GM11168 (cell line): ENCODE results near the gene NCF2.

ENCODE experiments used
- in situ Hi-C: fragments of 300-500 bp; cut with MboI; formaldehyde crosslinking; loops from one replicate; pipeline ENCODE4 v1.12.0; 2022; ENCODE audit warnings: low sequenced_read_pairs; ENCODE audit not compliant: unreplicated experiment

Gene NCF2

DNA sequence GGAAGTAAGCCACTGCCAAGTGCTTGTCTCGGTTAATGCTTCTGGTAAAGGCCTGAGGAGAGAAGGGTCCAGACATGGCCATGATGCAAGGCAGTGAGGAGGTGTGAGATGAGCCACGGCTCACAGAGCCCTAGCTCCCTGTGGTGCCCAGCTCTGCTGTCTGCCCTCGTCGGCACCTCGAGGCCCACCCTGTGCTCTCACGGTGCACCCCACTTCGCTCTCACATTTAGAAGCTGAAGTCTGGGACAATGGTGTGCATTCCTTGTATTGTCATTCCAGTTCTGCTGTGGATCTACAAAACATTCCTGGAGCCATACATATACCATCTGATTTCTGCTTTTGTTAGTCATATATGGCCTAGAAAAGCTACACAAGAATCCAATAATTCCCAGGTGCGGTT lies 3.3 kb downstream of the NCF2 start:
- in situ Hi-C loops, result no loop called here

- in situ Hi-C loops, result no loop called here
Observed at GRCh38 chr1:183586455-183586854, 3.8 kb downstream of the NCF2 start.

DNA sequence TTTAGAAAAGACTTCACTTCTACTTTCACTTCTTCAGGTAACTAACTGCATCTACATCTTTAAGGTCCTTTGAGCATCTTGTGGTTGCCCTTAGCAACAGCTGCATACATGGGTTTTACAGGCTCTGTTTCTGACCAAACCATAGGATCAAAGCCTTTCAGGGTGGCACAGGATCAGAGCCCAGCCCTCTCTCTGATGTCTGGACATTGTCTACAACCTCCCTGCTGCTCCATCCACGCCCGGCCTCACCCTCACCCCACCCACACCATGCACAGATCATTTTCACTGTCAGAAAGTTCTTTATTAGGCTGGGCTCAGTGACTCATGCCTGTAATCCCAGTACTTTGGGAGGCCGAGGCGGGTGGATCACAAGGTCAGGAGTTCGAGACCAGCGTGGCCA lies 5.2 kb downstream of the NCF2 start:
- in situ Hi-C loops, result no loop called here

- in situ Hi-C loops, result no loop called here
Observed at GRCh38 chr1:183584147-183584546, 6.1 kb downstream of the NCF2 start.

DNA sequence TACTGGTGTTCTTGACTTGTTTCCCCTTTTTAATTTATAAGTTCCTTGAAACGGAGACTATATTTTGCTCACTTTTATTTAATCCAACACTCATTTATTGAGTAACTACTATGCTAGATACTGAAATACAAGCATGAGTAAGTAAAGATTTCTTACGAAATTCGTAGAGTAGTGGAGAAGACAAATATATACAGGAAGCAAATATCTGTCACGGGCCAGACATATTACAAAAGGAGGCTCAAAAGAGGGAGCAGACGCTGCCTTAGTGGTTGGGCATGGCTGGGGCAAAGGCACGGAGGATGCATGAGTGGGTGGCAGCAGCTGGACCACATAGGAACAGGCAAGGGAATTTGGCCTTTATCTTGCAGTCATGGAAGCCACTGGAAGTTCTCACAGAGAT lies 6.8 kb downstream of the NCF2 start:
- in situ Hi-C loops, result no loop called here

DNA sequence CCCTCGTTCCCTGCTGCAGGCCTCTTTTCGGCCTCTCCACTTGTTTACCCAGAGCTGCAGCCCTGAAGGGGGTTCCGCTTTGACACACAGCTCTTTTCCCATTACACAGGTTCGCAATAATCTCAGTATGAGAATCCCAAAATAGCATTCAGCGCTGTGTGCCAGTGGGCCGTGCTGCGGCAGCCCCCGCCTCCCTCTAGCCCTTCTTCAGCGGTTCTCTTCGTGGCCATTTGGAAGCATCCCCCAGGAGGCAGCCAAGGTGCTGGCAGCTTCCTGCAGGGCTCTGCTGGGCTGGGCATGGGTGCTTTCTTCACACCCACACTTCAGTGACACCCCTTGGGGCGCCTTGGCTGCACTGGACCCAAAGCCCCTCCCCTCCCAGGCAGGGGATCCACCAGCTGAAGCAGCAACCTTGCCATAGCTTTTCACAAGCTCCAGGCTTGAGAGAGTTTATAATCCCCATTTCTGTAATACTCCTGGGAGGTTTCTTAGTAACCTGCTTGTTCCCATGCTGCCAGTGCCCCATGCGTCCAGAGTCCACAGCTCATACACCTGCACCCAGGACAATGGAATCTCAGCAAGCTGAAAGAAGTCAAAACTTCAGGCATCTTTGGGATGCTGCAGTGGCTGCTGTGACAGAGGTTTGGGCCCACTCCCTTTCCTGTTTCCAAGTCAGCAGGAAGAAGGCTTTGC lies 8.1 kb downstream of the NCF2 start:
- in situ Hi-C loops, result no loop called here

- in situ Hi-C loops, result no loop called here
Observed at GRCh38 chr1:183580281-183580682, 10.0 kb downstream of the NCF2 start.

- in situ Hi-C loops, result no loop called here
Observed at GRCh38 chr1:183578856-183579255, 11.4 kb downstream of the NCF2 start.

GRCh38 chr1:183577897-183578465 lies 12.3 kb downstream of the NCF2 start:
- in situ Hi-C loops, result no loop called here

GRCh38 chr1:183576537-183576936 lies 13.7 kb downstream of the NCF2 start:
- in situ Hi-C loops, result no loop called here

DNA sequence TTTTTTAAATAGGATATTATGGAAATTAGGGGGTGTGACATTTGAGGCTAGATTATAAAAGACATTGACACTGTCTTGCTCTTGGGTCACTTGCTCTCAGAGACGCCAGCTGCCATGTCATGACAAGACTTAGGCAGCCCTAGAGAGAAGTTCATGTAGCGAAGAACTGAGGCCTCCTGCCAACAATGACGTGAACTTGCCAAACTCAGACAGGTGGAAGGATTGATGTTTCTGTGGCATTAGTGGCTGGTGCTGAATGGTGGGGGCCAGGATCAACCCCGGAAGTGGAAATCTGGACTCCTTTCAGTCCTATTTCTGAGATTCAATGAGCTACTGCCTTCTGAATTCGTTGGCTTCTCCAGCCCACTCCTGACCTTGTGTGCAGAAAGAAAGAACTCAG lies 14.7 kb downstream of the NCF2 start:
- in situ Hi-C loops, result no loop called here

DNA sequence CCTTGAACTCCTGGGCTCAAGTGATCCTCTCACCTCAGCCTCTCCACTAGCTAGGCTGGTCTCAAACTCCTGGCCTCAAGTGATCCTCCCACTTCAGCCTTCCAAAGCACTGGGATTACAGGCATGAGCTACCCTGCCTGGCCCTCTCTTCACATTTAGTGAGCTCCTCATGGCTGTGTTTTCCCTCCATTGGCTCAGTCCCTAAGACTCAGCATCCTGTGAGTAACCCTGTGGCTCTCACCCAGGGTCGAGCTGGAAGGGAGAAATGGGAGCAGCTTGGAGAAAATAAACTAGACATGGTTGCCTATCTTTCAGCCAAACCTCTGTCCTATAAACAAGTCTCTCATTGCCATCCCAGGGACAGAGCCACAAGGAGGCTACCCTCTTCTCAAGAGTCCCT lies 17.5 kb downstream of the NCF2 start:
- in situ Hi-C loops, result no loop called here

DNA sequence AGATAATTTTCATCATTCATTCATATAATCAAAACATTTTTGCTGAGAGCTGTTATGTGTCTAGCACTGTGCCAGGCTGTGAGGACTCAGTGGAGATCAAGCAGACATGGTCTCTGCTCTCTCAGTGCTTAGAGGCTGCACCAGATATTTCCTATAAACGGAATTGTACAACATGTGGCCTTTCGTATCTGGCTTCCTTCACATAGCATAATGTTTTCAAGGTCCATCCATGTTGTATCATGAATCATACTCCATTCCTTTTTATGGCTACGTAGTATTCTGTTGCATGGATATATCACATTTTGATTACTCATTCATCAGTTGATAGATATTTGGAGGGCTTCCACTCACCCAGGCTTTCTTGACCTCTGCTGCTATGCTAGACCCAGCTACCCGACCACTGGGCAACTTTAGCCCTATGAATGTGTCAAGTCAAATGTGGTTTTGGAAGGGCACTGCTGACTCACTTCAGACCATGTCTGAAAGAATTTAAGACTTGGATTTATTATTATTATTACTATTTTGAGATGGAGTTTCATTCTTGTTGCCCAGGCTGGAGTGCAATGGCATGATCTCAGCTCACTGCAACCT lies 18.5 kb downstream of the NCF2 start:
- in situ Hi-C loops, result no loop called here

- in situ Hi-C loops, result no loop called here
Observed at GRCh38 chr1:183570451-183570850, 19.8 kb downstream of the NCF2 start.

DNA sequence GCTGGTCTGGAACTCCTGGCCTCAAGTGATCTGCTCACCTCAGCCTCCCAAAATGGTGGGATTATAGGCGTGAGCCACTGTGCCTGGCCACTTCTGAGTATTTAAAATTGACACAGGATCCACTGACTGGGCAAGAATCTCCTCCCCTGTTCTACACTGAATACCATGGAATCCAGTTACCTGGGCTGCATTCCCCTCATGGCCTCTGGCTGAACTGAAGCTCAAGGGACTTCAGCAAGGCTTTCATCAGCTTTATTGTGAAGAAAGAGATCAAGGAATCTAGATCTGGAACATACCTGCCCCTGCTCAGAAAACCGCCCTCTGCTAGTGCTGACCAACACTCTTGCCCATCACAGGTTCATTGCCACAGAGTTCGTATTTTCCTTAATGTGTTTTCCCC lies 20.5 kb downstream of the NCF2 start:
- in situ Hi-C loops, result no loop called here

- in situ Hi-C loops, result no loop called here
Observed at GRCh38 chr1:183569141-183569540, 21.1 kb downstream of the NCF2 start.

GRCh38 chr1:183568176-183569021 lies 21.9 kb downstream of the NCF2 start:
- in situ Hi-C loops, result no loop called here

GRCh38 chr1:183567584-183567983 lies 22.7 kb downstream of the NCF2 start:
- in situ Hi-C loops, result no loop called here

- in situ Hi-C loops, result no loop called here
Observed at GRCh38 chr1:183566026-183566425, 24.2 kb downstream of the NCF2 start.

DNA sequence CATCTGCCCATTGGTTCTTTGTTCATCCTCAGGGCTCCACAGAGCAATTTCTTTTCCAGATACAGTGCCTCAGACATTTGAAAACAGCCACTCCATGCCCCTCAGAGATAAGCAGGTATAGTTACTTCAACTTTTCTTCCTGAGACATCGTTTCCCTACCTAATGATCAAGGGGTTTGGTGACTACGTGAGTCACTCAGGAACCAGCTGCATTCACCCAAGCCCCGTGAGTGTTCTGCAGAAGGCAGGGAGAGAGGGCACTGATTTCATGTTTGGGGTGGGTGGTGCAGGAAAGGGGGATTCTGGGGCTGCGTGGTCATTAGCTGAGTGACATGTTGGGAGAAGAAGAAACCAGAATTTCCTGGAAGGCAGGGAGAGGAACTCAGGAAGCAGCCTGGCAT lies 25.0 kb downstream of the NCF2 start:
- in situ Hi-C loops, result no loop called here

DNA sequence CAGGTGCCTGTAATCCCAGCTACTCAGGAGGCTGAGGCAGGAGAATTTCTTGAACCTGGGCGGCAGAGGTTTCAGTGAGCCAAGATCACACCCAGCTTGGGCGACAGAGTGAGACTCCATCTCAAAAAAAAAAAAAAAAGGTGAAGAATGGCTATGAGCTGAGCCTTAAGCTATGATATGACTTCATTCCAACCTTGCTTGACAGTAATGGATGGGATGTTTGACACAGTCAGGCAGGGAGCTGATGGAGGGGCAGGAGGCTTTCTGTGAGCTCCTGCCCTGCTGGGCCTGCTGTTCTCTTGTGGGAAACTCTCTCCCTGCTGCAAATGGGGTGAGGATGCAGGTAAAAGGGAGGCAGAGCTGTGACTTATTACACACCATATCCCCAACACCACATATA lies 27.6 kb downstream of the NCF2 start:
- in situ Hi-C loops, result no loop called here
